Hepatocyte (in vitro differentiated cells): ENCODE results near the gene NHEJ1. TPM values are rescaled to one million over a fixed set of nuclear protein-coding genes. Genes with fewer than 3 reads are reported as not detected.

Source experiments
- DNase-seq: peaks from one replicate; pipeline ENCODE4 v3.0.0-alpha.2; 2016; ENCODE audit warnings: low spot score
- H2AFZ ChIP-seq: fragments of 200-600 bp; sonication (generic); 2 replicates; pipeline ENCODE4 v1.6.0; 2016; ENCODE audit warnings: antibody characterized with exemption, mild to moderate bottlenecking
- H3K27ac ChIP-seq: fragments of 200-600 bp; sonication (generic); 2 replicates; pipeline ENCODE4 v1.5.1; 2016; ENCODE audit warnings: mild to moderate bottlenecking
- H3K27me3 ChIP-seq: fragments of 200-600 bp; sonication (generic); 2 replicates; pipeline ENCODE4 v1.6.1; 2016
- H3K36me3 ChIP-seq: fragments of 200-600 bp; sonication (generic); replicated peaks from 2 replicates; pipeline ENCODE4 v1.5.1; 2016; ENCODE audit warnings: low read depth; ENCODE audit not compliant: insufficient read depth
- H3K4me1 ChIP-seq: fragments of 200-600 bp; sonication (generic); 2 replicates; pipeline ENCODE4 v1.5.1; 2016; ENCODE audit warnings: mild to moderate bottlenecking, moderate library complexity; ENCODE audit not compliant: insufficient read depth
- H3K4me2 ChIP-seq: fragments of 200-600 bp; sonication (generic); 2 replicates; pipeline ENCODE4 v1.6.0; 2016
- H3K4me3 ChIP-seq: fragments of 200-600 bp; sonication (generic); 2 replicates; pipeline ENCODE4 v1.5.1; 2016; ENCODE audit warnings: mild to moderate bottlenecking
- H3K79me2 ChIP-seq: fragments of 200-600 bp; sonication (generic); 2 replicates; pipeline ENCODE4 v1.6.0; 2017; ENCODE audit warnings: mild to moderate bottlenecking
- H3K9me2 ChIP-seq: fragments of 200-600 bp; sonication (generic); replicated peaks from 2 replicates; pipeline ENCODE4 v1.6.0; 2017; ENCODE audit warnings: mild to moderate bottlenecking; ENCODE audit not compliant: insufficient read depth
- H3K9me3 ChIP-seq: fragments of 200-600 bp; sonication (generic); 2 replicates; pipeline ENCODE4 v1.5.1; 2016; ENCODE audit warnings: low read depth, mild to moderate bottlenecking
- H4K20me1 ChIP-seq: fragments of 200-600 bp; sonication (generic); 2 replicates; pipeline ENCODE4 v1.6.0; 2016; ENCODE audit warnings: mild to moderate bottlenecking; ENCODE audit not compliant: insufficient read depth, poor library complexity, severe bottlenecking
- CTCF ChIP-seq: fragments of 200-600 bp; sonication (generic); IDR thresholded peaks from 2 replicates; pipeline ENCODE4 v1.5.1; 2016; ENCODE audit warnings: antibody characterized with exemption, mild to moderate bottlenecking; ENCODE audit not compliant: poor library complexity
- EZH2 ChIP-seq: fragments of 200-600 bp; sonication (generic); IDR thresholded peaks from 2 replicates; pipeline ENCODE4 v1.6.1; 2016; ENCODE audit warnings: antibody characterized with exemption, mild to moderate bottlenecking, borderline replicate concordance
- EZH2phosphoT487 ChIP-seq: fragments of 200-600 bp; sonication (generic); IDR thresholded peaks from one replicate; pipeline ENCODE4 v1.6.1; 2018; ENCODE audit warnings: antibody characterized with exemption, mild to moderate bottlenecking, low read depth, moderate library complexity; ENCODE audit not compliant: unreplicated experiment, severe bottlenecking
- WGBS: methylation state at CpG from one replicate; pipeline ENCODE4 v1.1.6; 2016; ENCODE audit warnings: low lambda C conversion rate; ENCODE audit errors: missing lambda C conversion rate; 5-methylcytosine and 5-hydroxymethylcytosine counted together
- polyA plus RNA-seq: library from polyadenylated mRNA; unstranded; fragments of >200 nt; fragmentation: Nextera tagmentation; extraction: Ambion mirVana; gene quantifications from 2 replicates; pipeline ENCODE4 v1.2.1, GENCODE V29; 2016
- total RNA-seq: library from RNA; depleted of rRNA; stranded (reverse); fragments of >200 nt; gene quantifications from 2 replicates; pipeline ENCODE4 v1.2.3, GENCODE V29; 2014

The NHEJ1 gene
- total and polyA plus RNA-seq, 2 experiments from 2014 or later, result 18.1 to 28.2 TPM

- H3K36me3 ChIP-seq, result no peaks in the 10 kb centered on the region
- peaks cover 8% of the 10 kb centered on the region for H3K79me2 ChIP-seq
- WGBS, result 39% methylated on average over 3 of the region's 3 CpGs
- peak; percentile 60 for DNase-seq
- H3K4me3 ChIP-seq, result no peak overlapping the region
- no peaks in the 10 kb centered on the region for H3K9me3 ChIP-seq
- H3K9me2 ChIP-seq, result no peaks in the 10 kb centered on the region
- H3K27me3 ChIP-seq, result no peaks in the 10 kb centered on the region
- peak overlapping the region; percentile 98 for H3K27ac ChIP-seq
- peaks cover 56% of the 10 kb centered on the region for H3K4me1 ChIP-seq
- TF ChIP-seq CTCF (no peak), EZH2 (no peak), EZH2phosphoT487 (no peak)
- no peak overlapping the region for H2AFZ ChIP-seq
- no peaks in the 10 kb centered on the region for H4K20me1 ChIP-seq
- peak overlapping the region; percentile 72 for H3K4me2 ChIP-seq
Observed at GRCh38 chr2:219126555-219126954, 34.1 kb downstream of the NHEJ1 start.

GRCh38 chr2:219125886-219126270 is 34.7 kb downstream of the NHEJ1 start:
- TF ChIP-seq EZH2, result no peak
- no peak for TF ChIP-seq EZH2phosphoT487
- TF ChIP-seq CTCF, result no peak
- peak overlapping the region; percentile 72 for H3K4me2 ChIP-seq
- H3K9me3 ChIP-seq, result no peaks in the 10 kb centered on the region

GRCh38 chr2:219125225-219125885 is 35.3 kb downstream of the NHEJ1 start:
- Histone ChIP-seq H3K4me3 (no peak overlapping the region), H3K9me3 (no peaks in the 10 kb centered on the region), H3K27me3 (no peaks in the 10 kb centered on the region), H2AFZ (no peak overlapping the region), H3K36me3 (no peaks in the 10 kb centered on the region), H3K9me2 (no peaks in the 10 kb centered on the region), H3K4me2 (peak overlapping the region; percentile 72), H3K4me1 (peaks cover 59% of the 10 kb centered on the region), H3K79me2 (peaks cover 17% of the 10 kb centered on the region), H4K20me1 (no peaks in the 10 kb centered on the region), H3K27ac (peak overlapping the region; percentile 98)
- peak; percentile 90 for DNase-seq
- TF ChIP-seq EZH2 (no peak), CTCF (no peak), EZH2phosphoT487 (no peak)
- 50% methylated on average over 10 of the region's 10 CpGs for WGBS

More at GRCh38 chr2:219125886-219126270, 34.7 kb downstream of the NHEJ1 start:
- Histone ChIP-seq H3K79me2 (peaks cover 15% of the 10 kb centered on the region), H3K9me2 (no peaks in the 10 kb centered on the region), H3K4me3 (no peak overlapping the region), H3K27ac (peak overlapping the region; percentile 98), H3K4me1 (peaks cover 59% of the 10 kb centered on the region), H4K20me1 (no peaks in the 10 kb centered on the region), H3K36me3 (no peaks in the 10 kb centered on the region), H3K27me3 (no peaks in the 10 kb centered on the region), H2AFZ (no peak overlapping the region)
- WGBS, result 85% methylated on average over 1 of the region's 1 CpG
- no peak for DNase-seq
